ENCODE data around the gene PAK4.

The PAK4 gene

GRCh38 chr19:39150235-39150634 lies 24.6 kb downstream of the PAK4 start:
- DNase-seq = no peak

- peak; percentile 48 for DNase-seq
These were observed 25.4 kb downstream of the PAK4 start for GRCh38 chr19:39150807-39151600.

GRCh38 chr19:39152066-39152465 lies 26.5 kb downstream of the PAK4 start:
- no peak for DNase-seq

- no peak for DNase-seq
These were observed 28.6 kb downstream of the PAK4 start for GRCh38 chr19:39154100-39154628.

- no peak for DNase-seq
These were observed 29.1 kb downstream of the PAK4 start for GRCh38 chr19:39154629-39155100.

- DNase-seq = no peak
These were observed 29.6 kb downstream of the PAK4 start for GRCh38 chr19:39155114-39155700.

GRCh38 chr19:39155741-39156140 lies 30.2 kb downstream of the PAK4 start:
- DNase-seq = no peak

GRCh38 chr19:39156326-39157230 lies 31.0 kb downstream of the PAK4 start:
- DNase-seq = no peak

GRCh38 chr19:39157275-39157996 lies 31.9 kb downstream of the PAK4 start:
- DNase-seq = no peak

GRCh38 chr19:39157997-39158389 lies 32.4 kb downstream of the PAK4 start:
- no peak for DNase-seq

GRCh38 chr19:39158646-39159260 lies 33.2 kb downstream of the PAK4 start:
- DNase-seq = no peak

GRCh38 chr19:39160523-39160861 lies 34.9 kb downstream of the PAK4 start:
- DNase-seq = no peak

GRCh38 chr19:39160889-39161672 lies 35.5 kb downstream of the PAK4 start:
- no peak for DNase-seq

- no peak for DNase-seq
These were observed 37.0 kb downstream of the PAK4 start for GRCh38 chr19:39162441-39163043.

GRCh38 chr19:39163621-39164020 lies 38.0 kb downstream of the PAK4 start:
- DNase-seq = no peak

- no peak for DNase-seq
These were observed 38.7 kb downstream of the PAK4 start for GRCh38 chr19:39164289-39164688.

GRCh38 chr19:39165857-39166256 lies 40.3 kb downstream of the PAK4 start:
- no peak for DNase-seq

GRCh38 chr19:39166571-39167391 lies 41.2 kb downstream of the PAK4 start:
- DNase-seq = peak; percentile 64

- DNase-seq = no peak
These were observed 42.1 kb downstream of the PAK4 start for GRCh38 chr19:39167461-39168257.

Measured in NCI-H2227 treated with DMSO at 0.1 percent for 48 hours (cell line).